ENCODE results near the gene CREB5. TPM values are rescaled to one million over a fixed set of nuclear protein-coding genes. Genes with fewer than 3 reads are reported as not detected.

CREB5 gene
- total RNA-seq, 4 donors from 2014 or later, result 0.88 to 31.4 (median 15.9) TPM

DNA sequence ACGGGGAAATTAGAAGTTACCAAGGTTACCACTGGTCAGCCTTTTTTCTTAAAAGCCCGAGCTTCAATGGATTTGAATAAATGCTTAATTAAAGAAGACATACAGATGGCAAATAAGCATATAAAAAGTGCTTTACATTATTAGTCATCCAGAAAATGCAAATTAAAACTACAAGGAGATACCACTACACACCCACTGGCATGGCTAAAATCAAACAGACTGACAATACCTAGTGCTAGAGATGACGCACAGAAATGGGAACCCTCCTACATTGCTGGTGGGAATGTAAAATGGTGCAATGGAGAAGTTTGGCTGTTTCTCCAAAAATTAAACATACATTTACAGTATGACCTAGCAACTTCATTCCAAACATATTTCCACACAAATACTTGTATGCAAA, 38.3 kb upstream of the CREB5 start:
- DNase-seq, result no peak
- no peaks in the 10 kb centered on the region for H3K27me3 ChIP-seq
- no peaks in the 10 kb centered on the region for H3K36me3 ChIP-seq
- H3K27ac ChIP-seq, result no peak overlapping the region
- no peak overlapping the region for H3K4me3 ChIP-seq
- TF ChIP-seq, protein P1, sequence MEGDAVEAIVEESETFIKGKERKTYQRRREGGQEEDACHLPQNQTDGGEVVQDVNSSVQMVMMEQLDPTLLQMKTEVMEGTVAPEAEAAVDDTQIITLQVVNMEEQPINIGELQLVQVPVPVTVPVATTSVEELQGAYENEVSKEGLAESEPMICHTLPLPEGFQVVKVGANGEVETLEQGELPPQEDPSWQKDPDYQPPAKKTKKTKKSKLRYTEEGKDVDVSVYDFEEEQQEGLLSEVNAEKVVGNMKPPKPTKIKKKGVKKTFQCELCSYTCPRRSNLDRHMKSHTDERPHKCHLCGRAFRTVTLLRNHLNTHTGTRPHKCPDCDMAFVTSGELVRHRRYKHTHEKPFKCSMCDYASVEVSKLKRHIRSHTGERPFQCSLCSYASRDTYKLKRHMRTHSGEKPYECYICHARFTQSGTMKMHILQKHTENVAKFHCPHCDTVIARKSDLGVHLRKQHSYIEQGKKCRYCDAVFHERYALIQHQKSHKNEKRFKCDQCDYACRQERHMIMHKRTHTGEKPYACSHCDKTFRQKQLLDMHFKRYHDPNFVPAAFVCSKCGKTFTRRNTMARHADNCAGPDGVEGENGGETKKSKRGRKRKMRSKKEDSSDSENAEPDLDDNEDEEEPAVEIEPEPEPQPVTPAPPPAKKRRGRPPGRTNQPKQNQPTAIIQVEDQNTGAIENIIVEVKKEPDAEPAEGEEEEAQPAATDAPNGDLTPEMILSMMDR (IDR thresholded peaks at IDR 0.05), result no peak
- TF ChIP-seq POLR2A (IDR thresholded peaks at IDR 0.05), result no peak
- H3K9me3 ChIP-seq, result no peaks in the 10 kb centered on the region
- H3K4me1 ChIP-seq, result no peaks in the 10 kb centered on the region

DNA sequence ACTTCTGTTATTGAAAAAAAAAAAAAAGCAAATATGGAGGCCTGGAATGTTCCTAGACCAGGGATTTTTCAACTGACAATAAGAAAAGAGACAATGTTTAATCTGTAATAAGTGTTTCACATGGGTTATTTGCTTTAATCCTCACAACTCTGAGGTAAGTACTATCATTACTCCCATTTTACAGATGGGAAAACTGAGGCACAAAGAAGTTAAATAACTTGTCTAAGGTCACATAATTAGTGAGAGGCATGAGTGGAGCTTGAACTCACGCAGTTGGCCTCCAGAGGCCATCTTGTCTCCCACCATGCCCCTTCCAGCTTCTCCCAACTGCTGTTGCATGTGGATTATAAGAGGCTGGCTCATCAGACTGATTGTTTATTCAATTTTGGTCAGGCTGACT, 36.6 kb upstream of the CREB5 start:
- DNase-seq, result no peak
- Histone ChIP-seq H3K27me3 (no peaks in the 10 kb centered on the region), H3K36me3 (no peaks in the 10 kb centered on the region), H3K4me1 (no peaks in the 10 kb centered on the region), H3K27ac (no peak overlapping the region), H3K4me3 (no peak overlapping the region), H3K9me3 (no peaks in the 10 kb centered on the region)
- TF ChIP-seq POLR2A (IDR thresholded peaks at IDR 0.05), result no peak
- TF ChIP-seq, protein P1 (IDR thresholded peaks at IDR 0.05), result no peak

DNA sequence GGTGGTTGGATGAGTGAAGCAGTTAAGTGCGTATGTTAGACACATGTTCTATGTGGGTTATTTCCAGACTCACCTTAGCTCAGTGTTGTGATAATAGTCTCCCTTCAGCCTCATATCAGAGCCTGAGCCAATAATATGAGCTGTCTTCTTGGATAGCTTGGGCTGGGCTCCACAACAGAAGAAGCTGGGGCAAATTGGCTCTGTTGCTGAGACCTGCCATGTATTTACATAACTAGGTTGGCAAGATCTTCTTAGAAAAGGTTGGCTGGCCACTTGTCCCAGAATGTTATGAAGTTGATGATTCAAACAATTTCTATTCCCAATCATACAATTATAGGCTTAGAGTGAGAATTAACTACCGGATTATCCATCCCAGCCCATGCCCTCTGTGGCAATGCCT, 35.7 kb upstream of the CREB5 start:
- TF ChIP-seq, protein P1 (IDR thresholded peaks at IDR 0.05), result no peak
- TF ChIP-seq POLR2A (IDR thresholded peaks at IDR 0.05), result no peak
- no peak for DNase-seq

DNA sequence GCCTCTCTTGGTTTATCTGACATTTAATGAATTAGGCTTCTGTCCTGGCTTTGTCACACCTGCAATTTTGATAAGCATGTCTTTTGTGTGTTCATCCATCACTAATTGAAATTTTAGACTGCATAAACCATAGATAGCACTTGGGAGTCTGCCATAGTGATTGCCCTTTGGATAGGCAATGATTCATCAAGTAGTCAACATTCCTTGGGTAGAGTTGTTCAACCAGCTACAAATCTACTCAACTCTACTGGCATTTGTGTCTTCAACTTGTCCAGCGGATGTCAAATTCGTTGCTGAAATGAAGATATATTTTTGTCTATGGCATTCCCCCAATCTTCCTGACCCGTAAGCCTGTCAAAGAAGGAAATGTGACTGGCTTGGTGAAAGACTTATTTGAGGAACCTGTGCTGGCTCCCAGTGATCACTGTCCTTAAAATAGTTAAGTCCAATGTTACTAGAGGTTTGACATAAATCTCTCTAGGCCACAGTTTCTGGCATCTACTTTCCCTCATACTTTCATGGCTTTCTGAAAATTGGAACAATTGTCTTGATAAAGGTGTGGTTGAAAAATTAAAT, 33.7 kb upstream of the CREB5 start:
- Histone ChIP-seq H3K4me3 (no peak overlapping the region), H3K9me3 (no peaks in the 10 kb centered on the region), H3K36me3 (no peaks in the 10 kb centered on the region), H3K27ac (no peak overlapping the region), H3K4me1 (no peaks in the 10 kb centered on the region), H3K27me3 (no peaks in the 10 kb centered on the region)
- no peak for DNase-seq
- TF ChIP-seq, protein P1 (IDR thresholded peaks at IDR 0.05), result no peak
- TF ChIP-seq POLR2A (IDR thresholded peaks at IDR 0.05), result no peak

More for the DNA sequence above, 35.7 kb upstream of the CREB5 start:
- Histone ChIP-seq H3K36me3 (no peaks in the 10 kb centered on the region), H3K27me3 (no peaks in the 10 kb centered on the region), H3K9me3 (no peaks in the 10 kb centered on the region), H3K4me1 (no peaks in the 10 kb centered on the region), H3K4me3 (no peak overlapping the region), H3K27ac (no peak overlapping the region)

DNA sequence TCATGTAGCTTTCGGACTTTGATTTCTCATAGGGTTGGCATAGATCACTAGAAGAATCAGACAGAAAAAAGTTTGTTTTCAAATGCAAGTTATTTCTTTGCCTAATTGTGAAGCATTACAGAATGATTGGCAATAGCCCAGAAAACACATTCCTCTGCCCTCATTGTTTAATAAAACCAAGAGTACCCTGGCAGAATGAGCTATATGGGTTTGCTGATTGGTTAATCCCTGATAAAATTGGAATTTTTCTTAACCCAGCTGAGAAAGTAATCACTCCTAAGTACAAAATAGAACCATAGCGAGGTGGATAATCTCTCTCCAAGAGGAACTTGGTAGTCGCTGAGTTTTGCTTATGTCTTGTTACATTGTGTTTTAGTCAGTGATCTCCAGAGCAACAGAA, 30.9 kb upstream of the CREB5 start:
- TF ChIP-seq, protein P1 (IDR thresholded peaks at IDR 0.05), result no peak
- no peak for TF ChIP-seq POLR2A (IDR thresholded peaks at IDR 0.05)
- Histone ChIP-seq H3K27ac (no peak overlapping the region), H3K4me1 (no peaks in the 10 kb centered on the region)

DNA sequence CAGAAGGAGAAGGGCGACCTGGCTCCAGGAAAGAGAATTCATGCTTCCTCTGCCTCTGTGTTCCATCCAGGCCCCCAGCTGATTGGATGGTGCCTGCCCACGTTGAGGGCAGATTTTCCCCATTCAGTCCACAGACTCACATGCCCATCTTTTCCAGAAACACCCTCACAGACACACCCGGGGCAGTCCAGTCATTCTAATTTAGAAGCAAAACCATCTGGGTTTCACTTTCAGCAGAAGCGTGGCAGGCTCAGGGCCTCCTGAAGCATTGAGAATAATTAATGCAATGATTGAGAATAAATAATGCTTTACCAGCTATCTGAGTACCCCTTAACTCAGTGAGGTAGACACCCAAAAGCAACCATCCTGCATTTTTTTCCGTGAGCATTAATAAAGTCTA, 30.2 kb upstream of the CREB5 start:
- Histone ChIP-seq H3K9me3 (no peaks in the 10 kb centered on the region), H3K4me3 (no peak overlapping the region), H3K36me3 (no peaks in the 10 kb centered on the region), H3K27ac (no peak overlapping the region), H3K4me1 (no peaks in the 10 kb centered on the region), H3K27me3 (no peaks in the 10 kb centered on the region)
- no peak for DNase-seq
- TF ChIP-seq, protein P1 (IDR thresholded peaks at IDR 0.05), result no peak
- no peak for TF ChIP-seq POLR2A (IDR thresholded peaks at IDR 0.05)

More for the DNA sequence above, 30.9 kb upstream of the CREB5 start:
- DNase-seq, result no peak
- Histone ChIP-seq H3K9me3 (no peaks in the 10 kb centered on the region), H3K36me3 (no peaks in the 10 kb centered on the region), H3K27me3 (no peaks in the 10 kb centered on the region), H3K4me3 (no peak overlapping the region)
